ENCODE data around the gene NKX2-1. TPM values are rescaled to one million over a fixed set of nuclear protein-coding genes. Genes with fewer than 3 reads are reported as not detected.

The NKX2-1 gene
- total RNA-seq, 1 experiment from 2014 or later, result not detected

GRCh38 chr14:36522347-36522971, 2.4 kb upstream of the NKX2-1 start:
- no peaks in the 10 kb centered on the region for H3K79me2 ChIP-seq (ENCODE audit: low read length)
- CTCF ChIA-PET, result no interaction called here
- intact Hi-C loops (cut with micrococcal nuclease), result no loop called here

GRCh38 chr14:36521598-36522345, 1.7 kb upstream of the NKX2-1 start:
- Histone ChIP-seq H3K4me1 (ENCODE audit: insufficient read depth, low read length) (no peaks in the 10 kb centered on the region), H3F3A (ENCODE audit: low read length, unreplicated experiment) (no peaks in the 10 kb centered on the region), H3K79me2 (ENCODE audit: low read length) (no peaks in the 10 kb centered on the region), H3K9ac (ENCODE audit: low read length) (no peak overlapping the region), H3K9me2 (replicated peaks; ENCODE audit: low read length) (no peaks in the 10 kb centered on the region), H4K20me1 (ENCODE audit: low read length) (no peaks in the 10 kb centered on the region), H3K4me3 (ENCODE audit: low read length) (no peak overlapping the region), H2AFZ (ENCODE audit: low read length) (no peak overlapping the region), H3K36me3 (ENCODE audit: low read depth, low read length) (no peaks in the 10 kb centered on the region), H3K27me3 (ENCODE audit: low read length) (peaks cover 37% of the 10 kb centered on the region), H3K4me2 (ENCODE audit: low read length) (no peak overlapping the region), H3K9me3 (ENCODE audit: low read length) (no peaks in the 10 kb centered on the region), H3K27ac (ENCODE audit: low read length) (no peak overlapping the region)
- TF ChIP-seq EZH2phosphoT487 (IDR thresholded peaks at IDR 0.05; ENCODE audit: borderline replicate concordance, low read length) (no peak), EZH2 (IDR thresholded peaks at IDR 0.05; ENCODE audit: low read length, unreplicated experiment) (no peak), CTCF (conservative IDR thresholded peaks at IDR 0.05; ENCODE audit: low read depth, low read length) (no peak)
- DNase-seq (no peak), ATAC-seq (no peak)
- CTCF ChIA-PET, result no interaction called here
- POLR2A ChIA-PET (ENCODE audit: unreplicated experiment), result no interaction called here
- intact Hi-C loops (cut with micrococcal nuclease), result no loop called here
- no TSS peak for BruUV-seq (replicated peaks)

More at GRCh38 chr14:36522347-36522971, 2.4 kb upstream of the NKX2-1 start:
- no peaks in the 10 kb centered on the region for H4K20me1 ChIP-seq (ENCODE audit: low read length)
- no peak overlapping the region for H3K4me3 ChIP-seq (ENCODE audit: low read length)
- no peak overlapping the region for H2AFZ ChIP-seq (ENCODE audit: low read length)
- H3F3A ChIP-seq (ENCODE audit: low read length, unreplicated experiment), result no peaks in the 10 kb centered on the region
- no peaks in the 10 kb centered on the region for H3K9me2 ChIP-seq (replicated peaks; ENCODE audit: low read length)
- H3K27me3 ChIP-seq (ENCODE audit: low read length), result peaks cover 43% of the 10 kb centered on the region
- no peak overlapping the region for H3K27ac ChIP-seq (ENCODE audit: low read length)
- no peak for DNase-seq
- no peaks in the 10 kb centered on the region for H3K36me3 ChIP-seq (ENCODE audit: low read depth, low read length)
- no peak for ATAC-seq
- POLR2A ChIA-PET (ENCODE audit: unreplicated experiment), result no interaction called here
- no peak overlapping the region for H3K9ac ChIP-seq (ENCODE audit: low read length)
- H3K4me1 ChIP-seq (ENCODE audit: insufficient read depth, low read length), result no peaks in the 10 kb centered on the region
- no TSS peak for BruUV-seq (replicated peaks)
- H3K4me2 ChIP-seq (ENCODE audit: low read length), result no peak overlapping the region
- no peak for TF ChIP-seq CTCF (conservative IDR thresholded peaks at IDR 0.05; ENCODE audit: low read depth, low read length)
- TF ChIP-seq EZH2phosphoT487 (IDR thresholded peaks at IDR 0.05; ENCODE audit: borderline replicate concordance, low read length), result no peak
- no peak for TF ChIP-seq EZH2 (IDR thresholded peaks at IDR 0.05; ENCODE audit: low read length, unreplicated experiment)
- H3K9me3 ChIP-seq (ENCODE audit: low read length), result no peaks in the 10 kb centered on the region

Measured in PC-3 (cell line).